Measurements from ENCODE around the gene UCK2. TPM values are rescaled to one million over a fixed set of nuclear protein-coding genes. Genes with fewer than 3 reads are reported as not detected.

Gene UCK2
- total and polyA plus RNA-seq, 2 donors (not counting 1 experiment from before 2014, with no cell fraction given) = 8.9 to 11.5 TPM

GRCh38 chr1:165907256-165907857 lies 79.9 kb downstream of the UCK2 start:
- Histone ChIP-seq H3K79me2 (ENCODE audit: control insufficient read depth, insufficient read depth, low read length) (no peaks in the 10 kb centered on the region), H2AFZ (ENCODE audit: insufficient read depth, low read depth, low read length, poor library complexity, severe bottlenecking) (no peak overlapping the region), H3K27me3 (replicated peaks in 1 of 4; ENCODE audit: control extremely low read depth in 1 of 4, control insufficient read depth in 3 of 4, insufficient read depth in 4 of 4, low read length in 3 of 4) (no peaks in the 10 kb centered on the region), H4K20me1 (ENCODE audit: control insufficient read depth, insufficient read depth, low read length, poor library complexity, severe bottlenecking) (no peaks in the 10 kb centered on the region), H3K9me3 (ENCODE audit: control extremely low read depth in 1 of 3, control insufficient read depth in 2 of 3, insufficient read depth in 1 of 3, low read length in 2 of 3) (no peaks in the 10 kb centered on the region), H3K4me3 (ENCODE audit: control extremely low read depth in 1 of 5, extremely low read depth in 1 of 5, insufficient read depth in 1 of 5, low read depth in 2 of 5, low read length in 4 of 5) (no peak overlapping the region), H3K4me2 (replicated peaks; ENCODE audit: low read depth, low read length, poor library complexity, severe bottlenecking) (no peak overlapping the region), H3K4me1 (ENCODE audit: control insufficient read depth in 2 of 2, insufficient read depth in 2 of 2, low read length in 2 of 2) (no peaks in the 10 kb centered on the region), H3K27ac (ENCODE audit: low read length in 2 of 2) (no peak overlapping the region), H3K9ac (ENCODE audit: low read length) (no peak overlapping the region), H3K36me3 (replicated peaks in 1 of 2; ENCODE audit: control extremely low read depth in 1 of 2, control insufficient read depth in 1 of 2, extremely low read depth in 1 of 2, insufficient read depth in 2 of 2, low read length in 1 of 2) (peaks cover 0 to 21% of the 10 kb centered on the region in 2 experiments)
- ATAC-seq (ENCODE audit: low read depth) (no peak), DNase-seq (no peak)
- no peak overlapping the region for H3K4me3 Mint-ChIP-seq
- no peaks in the 10 kb centered on the region for H3K27me3 Mint-ChIP-seq
- 90% methylated on average over 8 of the region's 13 CpGs for WGBS (ENCODE audit: insufficient coverage)
- H3K27ac Mint-ChIP-seq = no peak overlapping the region
- H3K4me1 Mint-ChIP-seq = no peaks in the 10 kb centered on the region
- no peaks in the 10 kb centered on the region for H3K9me3 Mint-ChIP-seq (ENCODE audit: insufficient read depth)
- CTCF ChIA-PET = interaction anchor here (0.9 to 4.9 kb wide), 2 partner anchors 7 to 514 kb away, joined by 3 to 30 read pairs; no protein-coding TSS in a partner anchor
- intact Hi-C loops (cut with micrococcal nuclease) = no loop called here
- POLR2A ChIA-PET = no interaction called here
- TF ChIP-seq EZH2 (IDR thresholded peaks at IDR 0.05; ENCODE audit: borderline replicate concordance, insufficient read depth, low read depth, low read length, poor library complexity, severe bottlenecking) = no peak
- no peak for TF ChIP-seq CTCF (IDR thresholded peaks at IDR 0.05)

GRCh38 chr1:165910764-165911421 lies 83.5 kb downstream of the UCK2 start:
- Histone ChIP-seq H3K9ac (ENCODE audit: low read length) (no peak overlapping the region), H3K4me3 (ENCODE audit: control extremely low read depth in 1 of 5, extremely low read depth in 1 of 5, insufficient read depth in 1 of 5, low read depth in 2 of 5, low read length in 4 of 5) (no peak overlapping the region), H3K27me3 (replicated peaks in 1 of 4; ENCODE audit: control extremely low read depth in 1 of 4, control insufficient read depth in 3 of 4, insufficient read depth in 4 of 4, low read length in 3 of 4) (no peaks in the 10 kb centered on the region), H3K27ac (ENCODE audit: low read length in 2 of 2) (no peak overlapping the region), H4K20me1 (ENCODE audit: control insufficient read depth, insufficient read depth, low read length, poor library complexity, severe bottlenecking) (no peaks in the 10 kb centered on the region), H3K36me3 (replicated peaks in 1 of 2; ENCODE audit: control extremely low read depth in 1 of 2, control insufficient read depth in 1 of 2, extremely low read depth in 1 of 2, insufficient read depth in 2 of 2, low read length in 1 of 2) (peaks cover 0 to 7% of the 10 kb centered on the region in 2 experiments), H3K9me3 (ENCODE audit: control extremely low read depth in 1 of 3, control insufficient read depth in 2 of 3, insufficient read depth in 1 of 3, low read length in 2 of 3) (no peaks in the 10 kb centered on the region), H3K79me2 (ENCODE audit: control insufficient read depth, insufficient read depth, low read length) (no peaks in the 10 kb centered on the region), H2AFZ (ENCODE audit: insufficient read depth, low read depth, low read length, poor library complexity, severe bottlenecking) (no peak overlapping the region), H3K4me2 (replicated peaks; ENCODE audit: low read depth, low read length, poor library complexity, severe bottlenecking) (no peak overlapping the region), H3K4me1 (ENCODE audit: control insufficient read depth in 2 of 2, insufficient read depth in 2 of 2, low read length in 2 of 2) (no peaks in the 10 kb centered on the region)
- intact Hi-C loops (cut with micrococcal nuclease) = loop anchor here (5.0 to 10.0 kb wide), 2 partner anchors 86 to 214 kb away; partner anchors contain the start of genes ALDH9A1 and UCK2
- ATAC-seq (ENCODE audit: low read depth) (no peak), DNase-seq (no peak)
- POLR2A ChIA-PET = no interaction called here
- over 99% methylated on average over 14 of the region's 14 CpGs for WGBS (ENCODE audit: insufficient coverage)
- Mint-ChIP-seq H3K4me1 (peaks cover 2% of the 10 kb centered on the region), H3K27me3 (no peaks in the 10 kb centered on the region), H3K9me3 (ENCODE audit: insufficient read depth) (no peaks in the 10 kb centered on the region), H3K4me3 (no peak overlapping the region), H3K27ac (no peak overlapping the region)
- TF ChIP-seq CTCF (IDR thresholded peaks at IDR 0.05) = no peak
- TF ChIP-seq EZH2 (IDR thresholded peaks at IDR 0.05; ENCODE audit: borderline replicate concordance, insufficient read depth, low read depth, low read length, poor library complexity, severe bottlenecking) = no peak
- CTCF ChIA-PET = interaction anchor here (1.1 to 10.3 kb wide), 3 partner anchors 14 to 311 kb away, joined by 3 to 187 read pairs (median 4); no protein-coding TSS in a partner anchor

Measured in B cell (primary cell).